ENCODE results near the gene SMIM30. TPM values are rescaled to one million over a fixed set of nuclear protein-coding genes. Genes with fewer than 3 reads are reported as not detected.

Gene SMIM30
- total and polyA plus RNA-seq, 2 of the 8 experiments (the other 6 are each of a cell fraction or from before 2014, with no cell fraction given), result 35.2 to 49.7 TPM

DNA sequence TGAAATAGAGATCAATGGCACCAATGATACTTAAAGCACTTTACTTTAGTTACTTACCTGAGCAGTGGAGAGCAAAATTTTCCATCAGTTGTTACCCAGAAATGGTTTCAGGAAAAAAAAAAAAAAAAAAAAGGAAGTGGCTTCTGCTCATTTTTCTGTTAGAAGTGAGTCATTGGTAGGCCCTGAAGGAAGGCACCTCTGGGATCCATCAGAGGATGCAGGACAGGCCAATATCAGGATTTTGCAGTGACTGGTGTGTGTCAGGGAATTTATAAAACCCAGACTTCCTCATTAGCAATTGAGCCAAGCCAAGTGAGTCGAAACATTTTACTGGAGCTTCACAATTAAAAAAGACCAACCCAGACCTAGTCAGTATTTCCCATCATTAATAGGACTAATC lies 2.3 kb upstream of the SMIM30 start:
- H3K27ac ChIP-seq (ENCODE audit: low read depth, low read length), result no peak overlapping the region

More for the DNA sequence above, 2.3 kb upstream of the SMIM30 start:
- H3K79me1 ChIP-seq (ENCODE audit: low read depth, low read length), result no peaks in the 10 kb centered on the region
- no peak overlapping the region for H4K5ac ChIP-seq (ENCODE audit: insufficient read length, low read depth, low read length)
- no peak overlapping the region for H3K56ac ChIP-seq (replicated peaks; ENCODE audit: insufficient read length, low read depth, low read length)
- H2BK20ac ChIP-seq (ENCODE audit: low read length), result no peak overlapping the region
- no peak overlapping the region for H2BK12ac ChIP-seq (ENCODE audit: low read depth, low read length)
- H2BK120ac ChIP-seq (replicated peaks; ENCODE audit: low read depth, low read length), result no peak overlapping the region
- no peaks in the 10 kb centered on the region; a peak in 1 of 4 replicates for H3K79me2 ChIP-seq (ENCODE audit: control insufficient read depth in 1 of 2, insufficient read depth in 2 of 2, low read length in 2 of 2)
- no peak overlapping the region for H3K4me2 ChIP-seq (ENCODE audit: insufficient read depth in 1 of 2, low read depth in 2 of 2, low read length in 2 of 2)
- TF ChIP-seq CHD2 (IDR thresholded peaks at IDR 0.05; ENCODE audit: low read length), result no peak
- TF ChIP-seq, protein P1, sequence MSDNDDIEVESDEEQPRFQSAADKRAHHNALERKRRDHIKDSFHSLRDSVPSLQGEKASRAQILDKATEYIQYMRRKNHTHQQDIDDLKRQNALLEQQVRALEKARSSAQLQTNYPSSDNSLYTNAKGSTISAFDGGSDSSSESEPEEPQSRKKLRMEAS (IDR thresholded peaks at IDR 0.05), result no peak
- no peak for TF ChIP-seq KDM1A (IDR thresholded peaks at IDR 0.05; ENCODE audit: borderline replicate concordance, low read length)
- no peak for TF ChIP-seq JUND (IDR thresholded peaks at IDR 0.05; ENCODE audit: low read length)
- TF ChIP-seq, protein P2, sequence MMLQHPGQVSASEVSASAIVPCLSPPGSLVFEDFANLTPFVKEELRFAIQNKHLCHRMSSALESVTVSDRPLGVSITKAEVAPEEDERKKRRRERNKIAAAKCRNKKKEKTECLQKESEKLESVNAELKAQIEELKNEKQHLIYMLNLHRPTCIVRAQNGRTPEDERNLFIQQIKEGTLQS (IDR thresholded peaks at IDR 0.05; ENCODE audit: insufficient read depth, low read depth, low read length), result no peak
- no peak for TF ChIP-seq NRF1 (IDR thresholded peaks at IDR 0.05; ENCODE audit: low read depth, low read length)
- peaks cover 0 to 1% (median 0%) of the 10 kb centered on the region in 4 experiments; a peak in 1 of 7 replicates for H3K27me3 ChIP-seq (replicated peaks in 1 of 4; ENCODE audit: control insufficient read depth in 3 of 4, extremely low read depth in 1 of 4, insufficient read depth in 3 of 4, low read length in 3 of 4)
- H3K9ac ChIP-seq (replicated peaks in 1 of 4; ENCODE audit: extremely low read depth in 1 of 4, low read depth in 3 of 4, low read length in 3 of 4), result no peak overlapping the region
- H3K23ac ChIP-seq (ENCODE audit: insufficient read length), result no peak overlapping the region
- no peaks in the 10 kb centered on the region for H3K9me3 ChIP-seq (ENCODE audit: insufficient read depth in 2 of 2, low read depth in 1 of 2, low read length in 1 of 2)
- H3K4me1 ChIP-seq (replicated peaks in 1 of 4; ENCODE audit: control insufficient read depth in 3 of 4, insufficient read depth in 4 of 4, low read length in 3 of 4), result peaks cover 0 to 3% (median 2%) of the 10 kb centered on the region in 4 experiments; a peak in 3 of 7 replicates
- H3K36me3 ChIP-seq (ENCODE audit: control insufficient read depth in 2 of 4, insufficient read depth in 4 of 4, low read length in 3 of 4), result peaks cover 0 to 11% (median 2%) of the 10 kb centered on the region in 4 experiments; a peak in 2 of 8 replicates
- POLR2A ChIA-PET (ENCODE audit: partially characterized antibody), result interaction anchor here (0.9 kb wide), 1 partner anchor 671 kb away, joined by 3 read pairs; no protein-coding TSS in a partner anchor
- no peak overlapping the region for H2AFZ ChIP-seq (ENCODE audit: low read length)
- no peaks in the 10 kb centered on the region; the same call in 1 of the 2 replicates for H3K23me2 ChIP-seq (ENCODE audit: low read depth, low read length)
- WGBS, 2 experiments (ENCODE audit: extremely low coverage in 1 of 2, insufficient coverage in 1 of 2, insufficient read length in 1 of 2, insufficient replicate concordance in 2 of 2, low coverage in 1 of 2, low lambda C conversion rate in 2 of 2, missing lambda C conversion rate in 1 of 2), result 83% methylated on average over 1 of the region's 1 CpG; no CpG with 5 or more reads in 1 of the 2 experiments
- no peak overlapping the region for H3K18ac ChIP-seq (ENCODE audit: extremely low read depth, low read length)
- DNase-seq (ENCODE audit: low read depth in 1 of 2, low spot score in 2 of 2), result no peak
- no peak overlapping the region for H3K4me3 ChIP-seq (ENCODE audit: extremely low read depth in 1 of 4, insufficient read depth in 2 of 4, low read depth in 3 of 4, low read length in 4 of 4)
- H4K91ac ChIP-seq (replicated peaks; ENCODE audit: insufficient read length, low read length), result no peak overlapping the region
- no peak overlapping the region for H2BK15ac ChIP-seq (ENCODE audit: low read length)
- no peaks in the 10 kb centered on the region for H4K20me1 ChIP-seq (replicated peaks in 1 of 2; ENCODE audit: control insufficient read depth in 1 of 2, insufficient read depth in 2 of 2, low read length in 2 of 2)
- CTCF ChIA-PET (ENCODE audit: partially characterized antibody), result no interaction called here
- no peak for FAIRE-seq
- no peak overlapping the region for H4K8ac ChIP-seq (ENCODE audit: extremely low read depth, insufficient read depth, low read length)
- no peak overlapping the region for H2BK5ac ChIP-seq (ENCODE audit: low read depth, low read length)
- H3K14ac ChIP-seq (ENCODE audit: insufficient read length), result no peak overlapping the region
- H3K4ac ChIP-seq (replicated peaks; ENCODE audit: insufficient read length, low read depth, low read length), result no peak overlapping the region
- no peak overlapping the region for H2AK5ac ChIP-seq (ENCODE audit: low read depth, low read length)

Measured in H1 (cell line).